Glomerular visceral epithelial cell (primary cell): ENCODE results near the gene SYCN.

Experiments
- DNase-seq: peaks from one replicate; pipeline ENCODE4 v3.0.0-alpha.2; 2016; ENCODE audit errors: extremely low spot score

SYCN gene

GRCh38 chr19:39171479-39172465 is 32.3 kb downstream of the SYCN start:
- no peak for DNase-seq

- no peak for DNase-seq
Measured at GRCh38 chr19:39170386-39171231, 33.5 kb downstream of the SYCN start.

- DNase-seq, result no peak
Measured at GRCh38 chr19:39169143-39169810, 34.8 kb downstream of the SYCN start.

- DNase-seq, result no peak
Measured at GRCh38 chr19:39168258-39169142, 35.6 kb downstream of the SYCN start.

GRCh38 chr19:39167461-39168257 is 36.4 kb downstream of the SYCN start:
- no peak for DNase-seq

GRCh38 chr19:39166571-39167391 is 37.3 kb downstream of the SYCN start:
- no peak for DNase-seq

GRCh38 chr19:39165857-39166256 is 38.2 kb downstream of the SYCN start:
- no peak for DNase-seq

GRCh38 chr19:39164289-39164688 is 39.8 kb downstream of the SYCN start:
- DNase-seq, result no peak

GRCh38 chr19:39163621-39164020 is 40.4 kb downstream of the SYCN start:
- DNase-seq, result no peak

GRCh38 chr19:39162441-39163043 is 41.5 kb downstream of the SYCN start:
- no peak for DNase-seq

- no peak for DNase-seq
Measured at GRCh38 chr19:39160889-39161672, 43.0 kb downstream of the SYCN start.

GRCh38 chr19:39160523-39160861 is 43.6 kb downstream of the SYCN start:
- no peak for DNase-seq

- no peak for DNase-seq
Measured at GRCh38 chr19:39158646-39159260, 45.3 kb downstream of the SYCN start.

- no peak for DNase-seq
Measured at GRCh38 chr19:39157997-39158389, 46.1 kb downstream of the SYCN start.

GRCh38 chr19:39157275-39157996 is 46.6 kb downstream of the SYCN start:
- DNase-seq, result no peak

- peak; percentile 39 for DNase-seq
Measured at GRCh38 chr19:39156326-39157230, 47.5 kb downstream of the SYCN start.
